SK-N-SH (cell line): ENCODE results near the gene C1S. TPM values are rescaled to one million over a fixed set of nuclear protein-coding genes. Genes with fewer than 3 reads are reported as not detected.

Experiments used
- CTCF ChIA-PET: fragments of 300-600, 350-600 bp; formaldehyde crosslinking; extraction: SDS; loops from one replicate; lab custom pipeline; 2021; lab: Yijun Ruan, JAX
- POLR2A ChIA-PET: fragments of 350-600 bp; sonication (Branson Sonifier 250); formaldehyde crosslinking; extraction: SDS; loops from one replicate; lab custom pipeline; 2020; ENCODE audit warnings: antibody characterized with exemption, inconsistent platforms; lab: Yijun Ruan, JAX
- DNase-seq: peaks from one replicate; pipeline ENCODE4 v3.0.0; 2012
- H2AFZ ChIP-seq: fragments of 200-600 bp; sonication (generic); 2 replicates; pipeline ENCODE4 v1.8.1; 2016; ENCODE audit warnings: antibody characterized with exemption, mild to moderate bottlenecking, low read depth
- H3F3A ChIP-seq: fragments of 200-600 bp; sonication (generic); replicated peaks from 2 replicates; pipeline ENCODE3; 2016; ENCODE audit warnings: antibody characterized with exemption, mild to moderate bottlenecking; ENCODE audit not compliant: insufficient read depth
- H3K27ac ChIP-seq, 2 experiments: fragments of 200-500 bp in 1 of 2; fragments of 200-600 bp in 1 of 2; sonication (Bioruptor generic) in 1 of 2; sonication (generic), shearing (Covaris generic) in 1 of 2; 2 replicates each; pipeline versions ENCODE4 v1.5.1 to v1.6.1; 2014 to 2016; ENCODE audit warnings: low read depth in 2 of 2, inconsistent platforms in 1 of 2, low read length in 1 of 2, mild to moderate bottlenecking in 1 of 2, mixed read lengths in 1 of 2
- H3K27me3 ChIP-seq: fragments of 200-600 bp; sonication (generic), shearing (Covaris generic); 2 replicates; pipeline ENCODE4 v1.6.1; 2016; ENCODE audit warnings: mixed run types; ENCODE audit not compliant: insufficient read depth
- H3K36me3 ChIP-seq, 2 experiments: fragments of 200-500 bp in 1 of 2; fragments of 200-600 bp in 1 of 2; sonication (Bioruptor generic) in 1 of 2; sonication (generic) in 1 of 2; replicated peaks in 1 of 2; 2 replicates each; pipeline versions ENCODE3 to v1.5.1; 2014 to 2016; ENCODE audit warnings: low read length in 1 of 2, mild to moderate bottlenecking in 1 of 2; ENCODE audit not compliant: insufficient read depth in 2 of 2, control insufficient read depth in 1 of 2
- H3K4me1 ChIP-seq, 2 experiments: fragments of 200-500 bp in 1 of 2; fragments of 200-600 bp in 1 of 2; sonication (Bioruptor generic) in 1 of 2; sonication (generic), shearing (Covaris generic) in 1 of 2; 2 replicates each; pipeline versions ENCODE4 v1.5.1 to v1.6.1; 2014 to 2016; ENCODE audit warnings: low read depth in 1 of 2, low read length in 1 of 2, mixed run types in 1 of 2; ENCODE audit not compliant: insufficient read depth in 2 of 2, control insufficient read depth in 1 of 2
- H3K4me2 ChIP-seq: fragments of 200-600 bp; sonication (generic), shearing (Covaris generic); 2 replicates; pipeline ENCODE4 v1.6.1; 2017; ENCODE audit warnings: mixed run types
- H3K4me3 ChIP-seq, 2 experiments: fragments of 200-500 bp in 1 of 2; fragments of 200-600 bp in 1 of 2; sonication (Bioruptor generic) in 1 of 2; sonication (generic), shearing (Covaris generic) in 1 of 2; 2 replicates each; pipeline versions ENCODE4 v1.5.1 to v1.8.1; 2014 to 2016; ENCODE audit warnings: low read depth in 2 of 2, inconsistent platforms in 1 of 2, low read length in 1 of 2, mild to moderate bottlenecking in 1 of 2, mixed read lengths in 1 of 2, moderate library complexity in 1 of 2
- H3K79me2 ChIP-seq: fragments of 200-600 bp; sonication (generic); 2 replicates; pipeline ENCODE4 v1.8.1; 2017; ENCODE audit warnings: mild to moderate bottlenecking; ENCODE audit not compliant: insufficient read depth
- H3K9ac ChIP-seq: fragments of 200-600 bp; sonication (generic); 2 replicates; pipeline ENCODE4 v1.6.1; 2017; ENCODE audit warnings: mixed run types
- H3K9me2 ChIP-seq: fragments of 200-600 bp; sonication (generic); 2 replicates; pipeline ENCODE4 v1.6.1; 2017; ENCODE audit warnings: mixed run types
- H3K9me3 ChIP-seq: fragments of 200-600 bp; sonication (generic); 2 replicates; pipeline ENCODE4 v1.6.1; 2017; ENCODE audit warnings: mixed run types, mild to moderate bottlenecking, moderate library complexity
- H4K20me1 ChIP-seq: fragments of 200-600 bp; sonication (generic); 2 replicates; pipeline ENCODE4 v1.6.1; 2017; ENCODE audit warnings: mild to moderate bottlenecking, mixed run types; ENCODE audit not compliant: insufficient read depth
- GABPA ChIP-seq: IDR thresholded peaks from 2 replicates; pipeline ENCODE4 v1.4.0; 2012; ENCODE audit warnings: low read depth, mild to moderate bottlenecking
- RCOR1 ChIP-seq: fragments of 150-350 bp; IDR thresholded peaks from 2 replicates; pipeline ENCODE4 v1.6.1; 2017; ENCODE audit warnings: antibody characterized with exemption, low read length
- RFX5 ChIP-seq: IDR thresholded peaks from 2 replicates; pipeline ENCODE4 v1.6.1; 2012; ENCODE audit warnings: mild to moderate bottlenecking, improper control_type of control experiment, low read length
- SIN3A ChIP-seq: IDR thresholded peaks from 2 replicates; pipeline ENCODE4 v1.6.1; 2012; ENCODE audit warnings: low read depth, mild to moderate bottlenecking, low read length, moderate library complexity, borderline replicate concordance
- TEAD4 ChIP-seq: IDR thresholded peaks from 2 replicates; pipeline ENCODE4 v1.4.0; 2012; ENCODE audit warnings: mild to moderate bottlenecking, borderline replicate concordance; ENCODE audit not compliant: insufficient read depth
- WGBS: methylation state at CpG from one replicate; pipeline ENCODE4 v1.1.6; 2017; ENCODE audit warnings: low lambda C conversion rate; 5-methylcytosine and 5-hydroxymethylcytosine counted together
- polyA plus RNA-seq, 3 experiments: library from polyadenylated mRNA; depleted of rRNA; stranded (reverse); fragments of >200 nt; gene quantifications; 2 replicates each; pipeline ENCODE4 v1.2.3, GENCODE V29; 2012
- TF ChIP-seq, protein P1 (sequence below): IDR thresholded peaks from 2 replicates; pipeline ENCODE4 v1.4.0; 2012; ENCODE audit warnings: low read depth
- TF ChIP-seq, protein P2 (sequence below): IDR thresholded peaks from 2 replicates; pipeline ENCODE4 v1.6.1; 2012; ENCODE audit warnings: mild to moderate bottlenecking, low read depth, low read length, moderate library complexity

C1S gene
- polyA plus RNA-seq, 1 of the 3 experiments (the other 2 are of a cell fraction), result 14.5 TPM

DNA sequence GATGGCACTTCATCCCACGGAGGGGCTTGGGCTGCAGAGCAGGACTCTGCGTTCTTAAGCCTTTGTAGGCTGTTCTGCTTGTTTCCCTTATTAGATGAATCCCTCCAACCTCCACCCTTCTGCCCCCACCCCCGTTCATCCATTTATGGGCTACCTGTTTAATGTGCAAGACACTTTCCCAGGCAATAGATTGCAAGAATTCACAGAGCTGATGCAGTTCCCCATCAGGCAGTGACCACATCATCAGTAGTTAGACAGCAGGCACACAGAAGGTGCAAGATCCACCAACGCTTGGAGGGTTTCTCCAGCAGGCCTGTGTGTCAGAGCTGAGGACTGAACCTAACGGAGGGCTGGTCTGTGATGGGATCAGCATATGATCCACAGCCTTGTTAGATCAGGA lies 33.0 kb downstream of the C1S start:
- POLR2A ChIA-PET, result no interaction called here

DNA sequence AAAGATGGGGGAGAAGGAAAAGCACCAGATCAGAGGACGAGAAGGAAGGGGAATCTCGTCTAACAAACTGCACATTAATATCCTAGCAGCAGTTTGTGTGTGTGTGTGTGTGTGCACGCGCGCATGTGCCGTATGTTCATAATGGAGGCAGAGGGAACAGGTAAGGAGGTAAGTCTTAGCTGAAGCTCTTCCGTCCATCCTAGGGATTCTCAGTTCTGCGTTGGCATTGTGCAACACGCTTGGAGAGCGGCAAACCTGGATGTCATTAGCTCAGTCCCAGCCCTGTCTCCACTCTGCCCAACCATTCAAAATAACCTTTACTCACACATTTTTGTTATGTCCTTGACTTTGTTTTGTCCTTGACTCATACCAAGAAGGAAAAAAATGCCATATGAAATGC lies 33.4 kb downstream of the C1S start:
- H3K9me2 ChIP-seq, result no peaks in the 10 kb centered on the region
- 82% methylated on average over 10 of the region's 10 CpGs for WGBS
- no peak overlapping the region for H3K27ac ChIP-seq
- ChIA-PET CTCF (interaction anchor here (1.0 to 2.5 kb wide), 7 partner anchors 8 to 203 kb away, joined by 3 to 19 read pairs (median 4); no protein-coding TSS in a partner anchor), POLR2A (no interaction called here)
- H3K79me2 ChIP-seq, result no peaks in the 10 kb centered on the region
- H3K9me3 ChIP-seq, result no peaks in the 10 kb centered on the region
- H3K4me1 ChIP-seq, result peaks cover 0 to 8% of the 10 kb centered on the region in 2 experiments; a peak in 1 of 4 replicates
- TF ChIP-seq, protein P1, sequence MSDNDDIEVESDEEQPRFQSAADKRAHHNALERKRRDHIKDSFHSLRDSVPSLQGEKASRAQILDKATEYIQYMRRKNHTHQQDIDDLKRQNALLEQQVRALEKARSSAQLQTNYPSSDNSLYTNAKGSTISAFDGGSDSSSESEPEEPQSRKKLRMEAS, result no peak
- no peak for TF ChIP-seq RFX5
- TF ChIP-seq, protein P2, sequence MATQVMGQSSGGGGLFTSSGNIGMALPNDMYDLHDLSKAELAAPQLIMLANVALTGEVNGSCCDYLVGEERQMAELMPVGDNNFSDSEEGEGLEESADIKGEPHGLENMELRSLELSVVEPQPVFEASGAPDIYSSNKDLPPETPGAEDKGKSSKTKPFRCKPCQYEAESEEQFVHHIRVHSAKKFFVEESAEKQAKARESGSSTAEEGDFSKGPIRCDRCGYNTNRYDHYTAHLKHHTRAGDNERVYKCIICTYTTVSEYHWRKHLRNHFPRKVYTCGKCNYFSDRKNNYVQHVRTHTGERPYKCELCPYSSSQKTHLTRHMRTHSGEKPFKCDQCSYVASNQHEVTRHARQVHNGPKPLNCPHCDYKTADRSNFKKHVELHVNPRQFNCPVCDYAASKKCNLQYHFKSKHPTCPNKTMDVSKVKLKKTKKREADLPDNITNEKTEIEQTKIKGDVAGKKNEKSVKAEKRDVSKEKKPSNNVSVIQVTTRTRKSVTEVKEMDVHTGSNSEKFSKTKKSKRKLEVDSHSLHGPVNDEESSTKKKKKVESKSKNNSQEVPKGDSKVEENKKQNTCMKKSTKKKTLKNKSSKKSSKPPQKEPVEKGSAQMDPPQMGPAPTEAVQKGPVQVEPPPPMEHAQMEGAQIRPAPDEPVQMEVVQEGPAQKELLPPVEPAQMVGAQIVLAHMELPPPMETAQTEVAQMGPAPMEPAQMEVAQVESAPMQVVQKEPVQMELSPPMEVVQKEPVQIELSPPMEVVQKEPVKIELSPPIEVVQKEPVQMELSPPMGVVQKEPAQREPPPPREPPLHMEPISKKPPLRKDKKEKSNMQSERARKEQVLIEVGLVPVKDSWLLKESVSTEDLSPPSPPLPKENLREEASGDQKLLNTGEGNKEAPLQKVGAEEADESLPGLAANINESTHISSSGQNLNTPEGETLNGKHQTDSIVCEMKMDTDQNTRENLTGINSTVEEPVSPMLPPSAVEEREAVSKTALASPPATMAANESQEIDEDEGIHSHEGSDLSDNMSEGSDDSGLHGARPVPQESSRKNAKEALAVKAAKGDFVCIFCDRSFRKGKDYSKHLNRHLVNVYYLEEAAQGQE, result no peak
- no peak for DNase-seq
- H3K36me3 ChIP-seq, result no peaks in the 10 kb centered on the region
- no peak overlapping the region for H3K4me3 ChIP-seq
- H3F3A ChIP-seq, result peaks cover 6% of the 10 kb centered on the region
- H4K20me1 ChIP-seq, result no peaks in the 10 kb centered on the region
- no peak overlapping the region for H3K4me2 ChIP-seq
- H2AFZ ChIP-seq, result no peak overlapping the region
- no peaks in the 10 kb centered on the region for H3K27me3 ChIP-seq
- no peak overlapping the region for H3K9ac ChIP-seq

More for the DNA sequence above, 33.0 kb downstream of the C1S start:
- Histone ChIP-seq H3K36me3 (no peaks in the 10 kb centered on the region), H3K27ac (no peak overlapping the region), H4K20me1 (no peaks in the 10 kb centered on the region), H3K4me1 (peaks cover 0 to 8% of the 10 kb centered on the region in 2 experiments; a peak in 1 of 4 replicates), H3K9me3 (no peaks in the 10 kb centered on the region), H3K79me2 (no peaks in the 10 kb centered on the region), H3F3A (peaks cover 6% of the 10 kb centered on the region), H3K27me3 (no peaks in the 10 kb centered on the region), H3K9me2 (no peaks in the 10 kb centered on the region), H3K9ac (no peak overlapping the region), H3K4me3 (no peak overlapping the region), H2AFZ (no peak overlapping the region), H3K4me2 (no peak overlapping the region)
- CTCF ChIA-PET, result interaction anchor here (1.0 to 2.5 kb wide), 12 partner anchors 9 to 221 kb away, joined by 3 to 19 read pairs (median 4); partner anchors contain the start of genes C1S and SPSB2
- TF ChIP-seq TEAD4 (no peak), RFX5 (no peak), SIN3A (no peak), GABPA (no peak), RCOR1 (no peak)
- TF ChIP-seq, protein P2, result no peak
- 52% methylated on average over 5 of the region's 5 CpGs for whole genome bisulfite sequencing
- no peak for DNase-seq
